ENCODE data around the gene HRH3. TPM values are rescaled to one million over a fixed set of nuclear protein-coding genes. Genes with fewer than 3 reads are reported as not detected.

The HRH3 gene
- polyA plus RNA-seq, 10 donors, result 0.32 to 2.2 (median 0.91) TPM; not detected in 1

GRCh38 chr20:62200491-62201172, 19.4 kb downstream of the HRH3 start:
- DNase-seq, result no peak

DNA sequence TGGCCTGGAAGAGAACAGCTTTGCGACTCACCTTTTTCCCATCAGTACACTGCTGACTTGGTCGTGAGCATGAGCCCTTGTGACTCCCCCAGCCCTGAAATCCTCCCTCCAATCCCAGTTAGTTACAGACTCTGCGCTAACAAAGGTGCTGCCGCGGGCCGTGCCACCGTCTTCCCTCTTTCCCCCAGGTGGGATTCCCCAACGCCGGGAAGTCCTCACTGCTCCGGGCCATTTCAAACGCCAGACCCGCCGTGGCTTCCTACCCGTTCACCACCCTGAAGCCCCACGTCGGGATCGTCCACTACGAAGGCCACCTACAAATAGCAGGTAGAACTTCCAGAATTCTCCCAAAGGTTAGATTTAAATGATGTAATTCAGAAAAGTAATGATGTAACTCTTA, 21.1 kb downstream of the HRH3 start:
- DNase-seq, result no peak

DNA sequence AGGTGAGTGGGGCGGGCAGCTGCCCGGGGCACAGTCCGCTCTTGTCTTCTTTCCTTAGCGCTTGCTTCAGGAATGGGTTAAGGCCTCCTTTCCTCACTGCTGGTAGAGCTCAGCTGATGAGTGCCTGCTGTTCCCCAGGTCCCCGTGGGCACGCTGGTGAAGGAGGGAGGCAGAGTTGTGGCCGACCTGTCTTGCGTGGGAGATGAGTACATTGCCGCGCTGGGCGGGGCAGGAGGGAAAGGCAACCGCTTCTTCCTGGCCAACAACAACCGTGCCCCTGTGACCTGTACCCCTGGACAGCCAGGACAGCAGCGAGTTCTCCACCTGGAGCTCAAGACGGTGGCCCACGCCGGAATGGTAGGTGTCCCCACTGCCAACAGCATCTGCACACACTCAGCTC, 21.6 kb downstream of the HRH3 start:
- no peak for DNase-seq

DNA sequence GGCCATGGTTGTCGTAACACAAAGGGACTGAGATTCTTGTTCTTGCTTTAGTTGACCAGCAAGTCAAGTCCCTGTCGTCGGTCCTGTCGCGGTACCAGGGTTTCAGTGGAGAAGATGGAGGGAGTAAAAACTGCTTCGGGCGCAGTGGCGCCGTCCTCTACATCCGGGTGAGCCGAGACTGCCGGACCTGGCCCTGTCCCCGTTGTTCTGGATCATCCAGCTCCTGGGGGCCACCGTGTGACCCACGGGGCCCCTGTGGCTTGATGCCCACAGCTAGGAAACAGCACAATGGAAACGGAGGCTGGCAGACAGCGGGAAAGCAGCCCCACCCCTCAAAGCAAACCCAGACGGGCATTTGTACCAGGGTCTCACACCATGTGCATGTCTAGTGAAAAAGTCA, 22.3 kb downstream of the HRH3 start:
- DNase-seq, result no peak

GRCh38 chr20:62197311-62197710, 22.8 kb downstream of the HRH3 start:
- no peak for DNase-seq

DNA sequence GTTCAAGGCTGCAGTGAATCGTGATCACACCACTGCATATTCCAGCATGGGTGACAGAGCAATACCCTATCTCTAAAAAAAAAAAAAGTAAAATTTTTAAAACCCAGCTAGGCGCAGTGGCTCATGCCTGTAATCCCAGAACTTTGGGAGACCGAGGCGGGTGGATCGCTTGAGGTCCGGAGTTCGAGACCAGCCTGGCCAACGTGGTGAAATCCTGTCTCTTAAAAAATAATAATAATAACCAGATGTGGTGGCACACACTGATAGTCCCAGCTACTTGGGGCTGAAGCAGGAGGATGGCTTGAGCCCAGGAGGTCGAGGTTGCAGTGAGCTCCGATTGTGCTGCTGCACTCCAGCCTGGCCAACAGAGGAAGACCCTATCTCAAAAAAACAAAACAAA, 23.8 kb downstream of the HRH3 start:
- no peak for DNase-seq

- DNase-seq, result no peak
Observed at GRCh38 chr20:62195736-62196135, 24.3 kb downstream of the HRH3 start.

DNA sequence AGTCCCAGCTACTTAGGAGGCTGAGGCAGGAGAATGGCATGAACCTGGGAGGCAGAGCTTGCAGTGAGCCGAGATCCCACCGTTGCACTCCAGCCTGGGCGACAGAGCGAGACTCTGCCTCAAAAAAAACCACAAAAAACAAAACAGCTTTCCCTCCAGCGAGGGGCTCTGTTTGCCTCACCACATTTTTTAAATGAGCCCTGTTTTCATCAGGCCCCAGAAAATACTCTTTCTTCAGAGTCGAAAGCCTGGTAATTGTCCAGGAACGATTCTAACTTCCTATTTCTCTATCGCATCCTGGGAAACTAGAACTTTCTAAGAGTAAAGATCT, 25.0 kb downstream of the HRH3 start:
- no peak for DNase-seq

GRCh38 chr20:62193079-62194025, 26.7 kb downstream of the HRH3 start:
- DNase-seq, result no peak

DNA sequence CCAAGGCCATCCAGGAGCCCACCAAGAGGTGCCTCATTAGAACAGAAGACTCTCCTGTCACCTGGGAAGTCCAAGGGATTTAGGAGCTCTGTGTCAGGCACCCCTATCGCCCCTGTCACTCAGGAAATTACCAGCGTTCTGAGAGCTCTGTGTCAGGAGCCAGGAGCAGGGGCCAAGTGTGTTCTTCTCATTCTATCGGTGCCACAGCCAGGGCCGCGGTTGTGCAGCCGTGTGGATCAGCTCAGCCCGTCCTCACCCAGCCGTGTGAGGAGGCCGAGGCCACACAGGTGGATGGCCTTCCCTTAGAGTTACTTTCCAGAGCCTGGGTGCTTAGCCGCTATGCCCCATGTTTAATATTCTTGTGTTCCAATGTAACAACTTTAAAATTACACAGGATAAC, 27.4 kb downstream of the HRH3 start:
- no peak for DNase-seq

DNA sequence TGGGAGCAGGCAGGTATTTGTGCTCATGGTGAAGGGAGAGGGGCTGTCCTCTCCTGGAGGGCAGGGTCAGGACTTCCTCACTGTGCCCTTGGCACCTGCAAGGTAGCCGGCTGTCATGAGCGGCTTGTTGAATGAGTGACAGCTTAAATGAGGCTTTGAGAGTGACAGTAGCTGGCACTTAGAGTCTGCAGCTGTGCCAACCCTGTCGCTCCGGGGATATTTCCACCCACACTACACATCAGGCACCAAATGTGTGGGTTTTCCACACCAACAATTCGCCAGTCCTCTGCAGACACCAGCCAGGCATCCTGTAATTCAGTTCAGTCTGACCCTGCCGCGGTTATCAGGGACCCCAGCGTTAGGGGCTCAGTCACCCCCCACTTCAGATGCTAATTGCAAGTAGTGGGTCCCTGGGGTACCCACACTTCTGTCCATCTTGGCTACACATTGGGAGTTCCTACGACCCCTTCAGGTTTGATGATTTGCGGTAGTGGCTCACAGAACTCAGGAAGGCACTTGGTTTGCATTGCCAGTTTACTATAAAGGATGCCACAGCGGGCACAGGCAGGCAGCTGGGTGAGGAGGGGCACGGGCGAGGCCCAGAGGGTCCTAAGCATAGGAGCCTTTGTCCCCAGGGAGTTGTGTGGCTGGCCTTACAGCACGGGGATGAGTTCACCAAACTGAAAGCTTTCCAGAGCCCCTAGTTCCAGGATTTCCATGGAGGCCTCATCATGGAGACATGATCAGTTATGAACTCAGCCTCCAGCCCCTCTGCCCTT, 28.1 kb downstream of the HRH3 start:
- DNase-seq, result no peak

DNA sequence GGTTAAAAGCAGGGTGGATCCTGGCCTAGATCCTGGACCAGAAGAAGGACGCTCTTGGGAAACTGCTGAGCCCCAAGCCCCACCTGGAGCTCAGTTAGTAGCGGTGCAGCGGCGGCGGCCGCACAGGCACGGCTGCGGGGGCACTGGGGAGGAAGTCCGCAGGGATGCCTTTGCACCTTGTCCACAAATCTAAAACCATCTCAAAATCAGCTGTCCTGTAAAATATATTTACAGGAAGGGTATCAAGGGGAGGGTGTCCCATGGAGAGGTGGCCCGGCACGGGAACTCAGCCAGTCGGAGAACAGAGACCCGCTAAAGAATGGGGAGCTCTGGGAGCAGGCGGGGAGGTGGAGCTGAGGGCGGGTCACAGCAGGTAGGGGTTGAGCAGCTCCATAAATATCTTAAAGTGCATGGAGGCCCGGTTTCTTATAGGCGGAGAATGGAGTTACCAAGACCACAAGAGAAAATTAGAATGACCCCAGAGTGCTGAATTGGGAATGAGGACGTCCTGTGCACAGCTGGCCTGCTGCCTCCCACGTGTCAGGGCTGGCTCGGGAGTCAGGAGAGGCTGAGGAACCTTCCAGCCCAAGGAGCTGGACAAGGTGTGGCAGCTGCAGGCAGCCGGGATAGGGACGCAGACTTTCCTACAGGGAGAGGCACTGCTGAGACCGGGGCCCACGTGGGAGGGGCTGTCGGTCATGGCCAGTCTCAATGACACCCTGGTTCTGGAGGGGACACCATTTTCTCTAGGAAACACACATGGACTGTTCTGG, 29.3 kb downstream of the HRH3 start:
- DNase-seq, result no peak

GRCh38 chr20:62186887-62187866, 32.9 kb downstream of the HRH3 start:
- no peak for DNase-seq

DNA sequence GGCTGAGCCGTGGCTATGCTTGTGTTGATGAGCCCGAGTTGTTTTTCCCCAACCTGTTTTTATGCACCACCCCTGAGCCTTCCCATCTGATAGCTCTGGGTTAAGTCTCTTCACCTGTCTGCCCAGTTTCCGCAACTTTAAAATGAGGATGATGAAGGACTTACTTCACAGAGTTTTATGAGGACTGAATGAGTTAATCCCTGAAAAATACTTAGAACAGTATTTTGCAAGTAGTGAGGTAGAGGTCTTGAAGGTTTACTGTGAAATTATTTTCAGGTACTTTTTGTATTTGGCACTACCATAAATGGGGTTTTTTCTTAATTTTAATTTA, 34.0 kb downstream of the HRH3 start:
- no peak for DNase-seq

DNA sequence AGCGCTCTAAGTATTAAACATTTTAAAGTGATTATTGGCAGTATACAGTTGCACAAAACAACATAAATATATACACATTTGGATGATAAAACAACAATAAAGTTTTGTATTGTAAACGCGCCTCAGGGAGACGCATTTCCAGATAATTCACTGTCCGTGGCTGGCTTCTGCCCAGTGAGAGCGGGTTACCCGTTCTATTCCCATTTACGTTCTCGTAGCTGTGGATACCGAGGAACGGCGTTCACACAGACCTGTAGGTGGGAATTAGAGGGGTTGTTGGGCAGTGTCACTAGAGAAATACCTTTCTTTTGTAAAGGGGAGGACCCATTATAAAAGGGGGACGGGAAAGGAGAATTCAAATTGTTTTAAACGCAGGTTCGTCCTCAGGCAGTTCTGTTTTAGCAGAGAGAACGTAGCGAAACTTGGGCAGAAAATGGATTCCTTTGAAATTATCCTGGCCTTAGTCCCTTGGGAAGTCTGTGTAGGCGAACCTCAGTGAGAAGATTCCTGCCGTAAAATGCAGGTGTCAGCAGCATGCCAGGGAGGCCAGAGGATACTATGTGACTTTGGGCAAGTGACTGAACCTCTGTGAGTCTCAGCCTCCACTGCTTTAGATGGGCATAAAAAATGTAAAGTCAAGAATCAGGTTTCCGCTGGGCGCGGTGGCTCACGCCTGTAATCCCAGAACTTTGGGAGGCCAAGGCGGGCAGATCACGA, 36.5 kb downstream of the HRH3 start:
- no peak for DNase-seq

- DNase-seq, result peak; percentile 95 to 98 (median 96)
Observed at GRCh38 chr20:62182469-62183425, 37.3 kb downstream of the HRH3 start, which contains the start of gene MTG2. MTG2 (plus strand) TSS chr20:62183028; CDS start chr20:62193421, 10,393 bp downstream.

GRCh38 chr20:62181808-62182207, 38.3 kb downstream of the HRH3 start:
- no peak for DNase-seq

GRCh38 chr20:62179162-62179504, 40.9 kb downstream of the HRH3 start:
- no peak for DNase-seq

Measured in muscle of back (tissue), 11 donors.